H1 (cell line): ENCODE data around the gene CELA2A. TPM values are rescaled to one million over a fixed set of nuclear protein-coding genes. Genes with fewer than 3 reads are reported as not detected.

ENCODE experiments used
- CTCF ChIA-PET: fragments of 300-600 bp; sonication (Branson Sonifier 250); formaldehyde crosslinking; loops from one replicate; lab custom pipeline; 2021; ENCODE audit not compliant: partially characterized antibody; lab: Charles Lee
- POLR2A ChIA-PET: fragments of 300-600 bp; sonication (Branson Sonifier 250); formaldehyde crosslinking; loops from one replicate; lab custom pipeline; 2021; ENCODE audit warnings: inconsistent platforms; ENCODE audit not compliant: partially characterized antibody; lab: Charles Lee
- DNase-seq, 2 experiments: peaks; one replicate each; pipeline versions ENCODE4 v3.0.0 to v3.0.0-alpha.2; 2010 to 2022; ENCODE audit warnings: low spot score in 2 of 2, low read depth in 1 of 2, mixed read lengths in 1 of 2
- FAIRE-seq: peaks from 2 replicates; lab custom pipeline; 2011; peaks lifted over from hg19 to GRCh38; lab: Jason Lieb, UNC
- H2AFZ ChIP-seq: 2 replicates; pipeline ENCODE4 v1.8.1; 2012; ENCODE audit warnings: low read length, inconsistent platforms
- H2AK5ac ChIP-seq: 2 replicates; pipeline ENCODE4 v1.6.1; 2013; ENCODE audit warnings: low read depth, low read length
- H2BK120ac ChIP-seq: replicated peaks from 2 replicates; pipeline ENCODE3; 2013; ENCODE audit warnings: low read depth, low read length, inconsistent platforms
- H2BK12ac ChIP-seq: 2 replicates; pipeline ENCODE4 v1.6.1; 2013; ENCODE audit warnings: low read depth, low read length
- H2BK15ac ChIP-seq: 2 replicates; pipeline ENCODE4 v1.6.1; 2013; ENCODE audit warnings: low read length
- H2BK20ac ChIP-seq: 2 replicates; pipeline ENCODE4 v1.6.1; 2013; ENCODE audit warnings: low read length
- H2BK5ac ChIP-seq: 2 replicates; pipeline ENCODE4 v1.6.1; 2013; ENCODE audit warnings: low read depth, low read length
- H3K14ac ChIP-seq: 2 replicates; pipeline ENCODE4 v1.6.1; 2013; ENCODE audit warnings: inconsistent platforms; ENCODE audit not compliant: insufficient read length
- H3K18ac ChIP-seq: 2 replicates; pipeline ENCODE4 v1.6.1; 2013; ENCODE audit warnings: low read length; ENCODE audit errors: extremely low read depth
- H3K23ac ChIP-seq: 2 replicates; pipeline ENCODE4 v1.6.1; 2013; ENCODE audit warnings: inconsistent platforms; ENCODE audit not compliant: insufficient read length
- H3K23me2 ChIP-seq: 2 replicates; pipeline ENCODE4 v1.6.1; 2013; ENCODE audit warnings: low read depth, low read length
- H3K27ac ChIP-seq: 2 replicates; pipeline ENCODE4 v1.6.1; 2011; ENCODE audit warnings: low read depth, low read length, inconsistent platforms
- H3K27me3 ChIP-seq, 4 experiments: replicated peaks in 1 of 4; 1 replicate in 1 of 4; 2 replicates in 3 of 4; pipeline versions ENCODE4 v1.6.1 to v1.8.1; 2011 to 2013; ENCODE audit warnings: low read length in 3 of 4, mild to moderate bottlenecking in 3 of 4, inconsistent platforms in 2 of 4, mixed read lengths in 2 of 4, moderate library complexity in 1 of 4; ENCODE audit not compliant: control insufficient read depth in 3 of 4, insufficient read depth in 3 of 4; ENCODE audit errors: extremely low read depth in 1 of 4
- H3K36me3 ChIP-seq, 4 experiments: 2 replicates each; pipeline versions ENCODE4 v1.6.1 to v1.8.1; 2011 to 2013; ENCODE audit warnings: mild to moderate bottlenecking in 4 of 4, low read length in 3 of 4, moderate library complexity in 2 of 4, control low read depth in 1 of 4, inconsistent platforms in 1 of 4; ENCODE audit not compliant: insufficient read depth in 4 of 4, control insufficient read depth in 2 of 4
- H3K4ac ChIP-seq: replicated peaks from 2 replicates; pipeline ENCODE3; 2013; ENCODE audit warnings: low read length, low read depth, mixed read lengths, inconsistent platforms; ENCODE audit not compliant: insufficient read length
- H3K4me1 ChIP-seq, 4 experiments: replicated peaks in 1 of 4; 1 replicate in 1 of 4; 2 replicates in 3 of 4; pipeline versions ENCODE4 v1.6.1 to v1.8.1; 2011 to 2013; ENCODE audit warnings: low read length in 3 of 4, inconsistent platforms in 2 of 4, mixed read lengths in 1 of 4; ENCODE audit not compliant: insufficient read depth in 4 of 4, control insufficient read depth in 3 of 4
- H3K4me2 ChIP-seq, 2 experiments: 2 replicates each; pipeline versions ENCODE4 v1.6.1 to v1.8.1; 2011 to 2013; ENCODE audit warnings: low read depth in 2 of 2, low read length in 2 of 2, control low read depth in 1 of 2, inconsistent platforms in 1 of 2, mild to moderate bottlenecking in 1 of 2; ENCODE audit not compliant: insufficient read depth in 1 of 2
- H3K4me3 ChIP-seq, 4 experiments: fragments of 200-600, 300-600 bp in 1 of 4; sonication (generic), shearing (Covaris generic), sonication (Bioruptor Twin) in 1 of 4; 2 replicates each; pipeline versions ENCODE4 v1.5.1 to v1.8.1; 2011 to 2016; ENCODE audit warnings: low read length in 4 of 4, low read depth in 3 of 4, control low read depth in 2 of 4, inconsistent platforms in 2 of 4, mild to moderate bottlenecking in 2 of 4, mixed read lengths in 1 of 4, moderate library complexity in 1 of 4; ENCODE audit not compliant: insufficient read depth in 2 of 4; ENCODE audit errors: extremely low read depth in 1 of 4
- H3K56ac ChIP-seq: replicated peaks from 2 replicates; pipeline ENCODE3; 2013; ENCODE audit warnings: low read depth, mild to moderate bottlenecking, mixed read lengths, low read length, inconsistent platforms; ENCODE audit not compliant: insufficient read length
- H3K79me1 ChIP-seq: 2 replicates; pipeline ENCODE4 v1.6.1; 2013; ENCODE audit warnings: low read depth, low read length, control low read depth
- H3K79me2 ChIP-seq, 2 experiments: 2 replicates each; pipeline versions ENCODE4 v1.6.1 to v1.8.1; 2012 to 2013; ENCODE audit warnings: low read length in 2 of 2, mild to moderate bottlenecking in 2 of 2, inconsistent platforms in 1 of 2; ENCODE audit not compliant: insufficient read depth in 2 of 2, control insufficient read depth in 1 of 2
- H3K9ac ChIP-seq, 4 experiments: replicated peaks in 1 of 4; 1 replicate in 1 of 4; 2 replicates in 3 of 4; pipeline versions ENCODE4 v1.6.1 to v1.8.1; 2011 to 2013; ENCODE audit warnings: low read depth in 3 of 4, low read length in 3 of 4, control low read depth in 2 of 4, mild to moderate bottlenecking in 2 of 4, moderate library complexity in 2 of 4, inconsistent platforms in 1 of 4; ENCODE audit errors: extremely low read depth in 1 of 4
- H3K9me3 ChIP-seq, 2 experiments: 2 replicates each; pipeline versions ENCODE4 v1.6.1 to v1.8.1; 2012 to 2013; ENCODE audit warnings: mild to moderate bottlenecking in 2 of 2, moderate library complexity in 2 of 2, control low read depth in 1 of 2, inconsistent platforms in 1 of 2, low read depth in 1 of 2, low read length in 1 of 2, mixed read lengths in 1 of 2; ENCODE audit not compliant: insufficient read depth in 2 of 2
- H4K20me1 ChIP-seq, 2 experiments: replicated peaks in 1 of 2; 2 replicates each; pipeline versions ENCODE3 to v1.8.1; 2011 to 2013; ENCODE audit warnings: inconsistent platforms in 2 of 2, low read length in 2 of 2, mild to moderate bottlenecking in 1 of 2; ENCODE audit not compliant: insufficient read depth in 2 of 2, control insufficient read depth in 1 of 2
- H4K5ac ChIP-seq: 2 replicates; pipeline ENCODE4 v1.6.1; 2013; ENCODE audit warnings: low read length, low read depth, mixed read lengths, inconsistent platforms; ENCODE audit not compliant: insufficient read length
- H4K8ac ChIP-seq: 2 replicates; pipeline ENCODE4 v1.8.0; 2013; ENCODE audit warnings: mild to moderate bottlenecking, moderate library complexity, low read length, inconsistent platforms; ENCODE audit not compliant: insufficient read depth; ENCODE audit errors: extremely low read depth
- H4K91ac ChIP-seq: replicated peaks from 2 replicates; pipeline ENCODE3; 2013; ENCODE audit warnings: low read length, mixed read lengths, inconsistent platforms; ENCODE audit not compliant: insufficient read length
- CEBPB ChIP-seq: IDR thresholded peaks from 2 replicates; pipeline ENCODE4 v1.6.1; 2012; ENCODE audit warnings: low read depth, low read length
- CHD2 ChIP-seq: IDR thresholded peaks from 2 replicates; pipeline ENCODE4 v1.6.1; 2012; ENCODE audit warnings: low read length, improper control_type of control experiment
- GTF2F1 ChIP-seq: IDR thresholded peaks from 2 replicates; pipeline ENCODE4 v1.6.1; 2012; ENCODE audit warnings: low read depth, low read length, improper control_type of control experiment, borderline replicate concordance
- NRF1 ChIP-seq: IDR thresholded peaks from 2 replicates; pipeline ENCODE4 v1.6.1; 2011; ENCODE audit warnings: mild to moderate bottlenecking, low read depth, low read length, improper control_type of control experiment
- RNF2 ChIP-seq: fragments of 200-900, 300-1000 bp; sonication (generic); IDR thresholded peaks from 2 replicates; pipeline ENCODE4 v1.7.1; 2016; ENCODE audit warnings: borderline replicate concordance, low read depth, mild to moderate bottlenecking, antibody characterized with exemption, low read length; ENCODE audit not compliant: poor library complexity, severe bottlenecking; ENCODE audit errors: missing control alignments
- SRF ChIP-seq: IDR thresholded peaks from 2 replicates; pipeline ENCODE4 v1.6.1; 2011; ENCODE audit warnings: mild to moderate bottlenecking, low read depth, low read length, moderate library complexity
- WGBS, 2 experiments: shearing (Covaris generic) in 1 of 2; methylation state at CpG; one replicate each; pipeline versions ENCODE4 v1.1.6 to v1.1.7; 2013 to 2015; ENCODE audit warnings: low lambda C conversion rate in 2 of 2, mixed read lengths in 2 of 2, inconsistent platforms in 1 of 2, low coverage in 1 of 2, missing lambda C conversion rate in 1 of 2; ENCODE audit not compliant: insufficient replicate concordance in 2 of 2, insufficient coverage in 1 of 2, insufficient read length in 1 of 2; ENCODE audit errors: extremely low coverage in 1 of 2, missing lambda C conversion rate in 1 of 2; 5-methylcytosine and 5-hydroxymethylcytosine counted together
- polyA plus RNA-seq, 7 experiments: library from polyadenylated mRNA; depleted of rRNA in 3 of 7; stranded (reverse) in 5 of 7; unstranded in 2 of 7; fragments of >200 nt in 5 of 7; fragments of 200-250 nt in 2 of 7; gene quantifications; 1 replicate in 5 of 7; 2 replicates in 1 of 7; 4 replicates in 1 of 7; pipeline versions ENCODE4 v1.2.1 to v1.2.3, GENCODE V29; 2011 to 2013; ENCODE audit warnings: missing spikeins in 2 of 7, mixed read lengths in 2 of 7
- total RNA-seq: library from RNA; stranded (reverse); fragmentation: NEBNext Ultra II Directional; extraction: Animal tissue kit (Norgen Biotek cat#: 25700); gene quantifications from 2 replicates; pipeline ENCODE4 v1.2.1, GENCODE V29; 2021

CELA2A gene
- total and polyA plus RNA-seq, 2 of the 8 experiments (the other 6 are each of a cell fraction or from before 2014, with no cell fraction given): not detected

DNA sequence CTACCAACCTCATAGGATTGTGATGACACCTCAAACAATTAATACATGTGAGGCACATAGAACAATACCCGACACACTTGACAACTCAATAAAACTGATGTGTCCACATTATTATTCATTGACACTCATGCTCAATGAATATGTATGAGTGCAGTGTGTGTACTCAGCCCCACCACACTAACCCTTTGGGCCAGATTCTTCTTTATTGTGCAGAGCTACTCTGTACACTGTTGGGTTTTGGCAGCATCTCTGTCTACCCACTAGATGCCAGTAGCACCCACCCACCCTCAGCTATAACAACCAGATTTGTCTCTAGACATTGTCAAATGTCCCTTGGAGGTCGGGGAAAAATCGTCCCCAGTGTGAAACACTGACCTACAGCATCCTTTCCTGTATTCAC lies 57.4 kb downstream of the CELA2A start:
- Histone ChIP-seq H4K91ac (no peak overlapping the region), H3K4ac (no peak overlapping the region), H2BK120ac (no peak overlapping the region), H3K4me1 (peaks cover 3 to 14% (median 7%) of the 10 kb centered on the region in 4 experiments; a peak in 6 of 7 replicates), H4K8ac (no peak overlapping the region), H2BK12ac (no peak overlapping the region), H3K23me2 (no peaks in the 10 kb centered on the region), H3K27me3 (no peaks in the 10 kb centered on the region), H3K14ac (no peak overlapping the region), H3K18ac (no peak overlapping the region), H2BK5ac (no peak overlapping the region), H3K56ac (no peak overlapping the region), H2BK20ac (no peak overlapping the region), H4K5ac (no peak overlapping the region), H3K79me1 (peaks cover 7% of the 10 kb centered on the region; the same call in 1 of the 2 replicates), H3K9me3 (no peaks in the 10 kb centered on the region), H3K79me2 (peaks cover 0 to 14% of the 10 kb centered on the region in 2 experiments; a peak in 2 of 4 replicates), H3K27ac (no peak overlapping the region), H3K23ac (no peak overlapping the region), H3K4me2 (no peak overlapping the region), H2BK15ac (no peak overlapping the region), H2AK5ac (no peak overlapping the region), H3K4me3 (no peak overlapping the region), H3K36me3 (peaks cover 0 to 22% (median 6%) of the 10 kb centered on the region in 4 experiments; a peak in 5 of 8 replicates), H3K9ac (no peak overlapping the region), H4K20me1 (no peaks in the 10 kb centered on the region), H2AFZ (no peak overlapping the region)
- no peak for FAIRE-seq
- POLR2A ChIA-PET: interaction anchor here (2.4 kb wide), 1 partner anchor 10 kb away, joined by 7 read pairs; the partner anchor contains the start of gene CASP9
- 90% methylated on average over 3 of the region's 3 CpGs; no CpG with 5 or more reads in 1 of the 2 experiments for WGBS, 2 experiments
- TF ChIP-seq RNF2 (no peak), GTF2F1 (no peak), CHD2 (no peak), NRF1 (no peak), SRF (no peak), CEBPB (no peak)
- CTCF ChIA-PET: interaction anchor here (0.7 to 1.4 kb wide), 2 partner anchors 15 to 83 kb away, joined by 3 to 4 read pairs; no protein-coding TSS in a partner anchor
- no peak for DNase-seq
